Chondrocyte (in vitro differentiated cells): Measurements from ENCODE around the gene DGAT2L6. TPM values are rescaled to one million over a fixed set of nuclear protein-coding genes. Genes with fewer than 3 reads are reported as not detected.

Source experiments
- DNase-seq: peaks from one replicate; pipeline ENCODE4 v3.0.0; 2021; ENCODE audit warnings: mixed read lengths, low spot score
- H3K27ac Mint-ChIP-seq: one replicate; pipeline ENCODE4 v1.8.0; 2021; ENCODE audit warnings: mild to moderate bottlenecking, moderate library complexity, mixed read lengths; ENCODE audit not compliant: unreplicated experiment
- H3K27me3 Mint-ChIP-seq: 2 replicates; pipeline ENCODE4 v1.8.0; 2021; ENCODE audit warnings: low read depth, mixed read lengths
- H3K36me3 Mint-ChIP-seq: 2 replicates; pipeline ENCODE4 v1.8.0; 2021; ENCODE audit warnings: low read depth, mixed read lengths
- H3K4me1 Mint-ChIP-seq: 2 replicates; pipeline ENCODE4 v1.8.0; 2021; ENCODE audit warnings: low read depth, mild to moderate bottlenecking, mixed read lengths
- H3K4me3 Mint-ChIP-seq: one replicate; pipeline ENCODE4 v1.8.0; 2021; ENCODE audit warnings: mild to moderate bottlenecking, moderate library complexity, mixed read lengths; ENCODE audit not compliant: unreplicated experiment
- H3K9me3 Mint-ChIP-seq: 2 replicates; pipeline ENCODE4 v1.8.0; 2021; ENCODE audit warnings: low read depth, mixed read lengths
- total RNA-seq: library from RNA; stranded (reverse); gene quantifications from 3 replicates; pipeline ENCODE4 v1.2.1, GENCODE V29; 2021
- TF ChIP-seq, protein P1 (sequence below): fragments of 200-600 bp; sonication (generic); IDR thresholded peaks from 2 replicates; pipeline ENCODE4 v1.5.0; 2021; ENCODE audit warnings: antibody characterized with exemption, mild to moderate bottlenecking, moderate library complexity

DGAT2L6 gene
- total RNA-seq, 1 donor from 2014 or later = not detected

GRCh38 chrX:70166601-70167590 lies 10.4 kb upstream of the DGAT2L6 start:
- H3K9me3 Mint-ChIP-seq = peaks cover 4% of the 10 kb centered on the region
- H3K36me3 Mint-ChIP-seq = peaks cover 4% of the 10 kb centered on the region
- no peak overlapping the region for H3K4me3 Mint-ChIP-seq
- H3K27ac Mint-ChIP-seq = peak overlapping the region; percentile 84
- H3K27me3 Mint-ChIP-seq = no peaks in the 10 kb centered on the region
- TF ChIP-seq, protein P1, sequence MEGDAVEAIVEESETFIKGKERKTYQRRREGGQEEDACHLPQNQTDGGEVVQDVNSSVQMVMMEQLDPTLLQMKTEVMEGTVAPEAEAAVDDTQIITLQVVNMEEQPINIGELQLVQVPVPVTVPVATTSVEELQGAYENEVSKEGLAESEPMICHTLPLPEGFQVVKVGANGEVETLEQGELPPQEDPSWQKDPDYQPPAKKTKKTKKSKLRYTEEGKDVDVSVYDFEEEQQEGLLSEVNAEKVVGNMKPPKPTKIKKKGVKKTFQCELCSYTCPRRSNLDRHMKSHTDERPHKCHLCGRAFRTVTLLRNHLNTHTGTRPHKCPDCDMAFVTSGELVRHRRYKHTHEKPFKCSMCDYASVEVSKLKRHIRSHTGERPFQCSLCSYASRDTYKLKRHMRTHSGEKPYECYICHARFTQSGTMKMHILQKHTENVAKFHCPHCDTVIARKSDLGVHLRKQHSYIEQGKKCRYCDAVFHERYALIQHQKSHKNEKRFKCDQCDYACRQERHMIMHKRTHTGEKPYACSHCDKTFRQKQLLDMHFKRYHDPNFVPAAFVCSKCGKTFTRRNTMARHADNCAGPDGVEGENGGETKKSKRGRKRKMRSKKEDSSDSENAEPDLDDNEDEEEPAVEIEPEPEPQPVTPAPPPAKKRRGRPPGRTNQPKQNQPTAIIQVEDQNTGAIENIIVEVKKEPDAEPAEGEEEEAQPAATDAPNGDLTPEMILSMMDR = no peak
- DNase-seq = no peak
- peaks cover 24% of the 10 kb centered on the region for H3K4me1 Mint-ChIP-seq

DNA sequence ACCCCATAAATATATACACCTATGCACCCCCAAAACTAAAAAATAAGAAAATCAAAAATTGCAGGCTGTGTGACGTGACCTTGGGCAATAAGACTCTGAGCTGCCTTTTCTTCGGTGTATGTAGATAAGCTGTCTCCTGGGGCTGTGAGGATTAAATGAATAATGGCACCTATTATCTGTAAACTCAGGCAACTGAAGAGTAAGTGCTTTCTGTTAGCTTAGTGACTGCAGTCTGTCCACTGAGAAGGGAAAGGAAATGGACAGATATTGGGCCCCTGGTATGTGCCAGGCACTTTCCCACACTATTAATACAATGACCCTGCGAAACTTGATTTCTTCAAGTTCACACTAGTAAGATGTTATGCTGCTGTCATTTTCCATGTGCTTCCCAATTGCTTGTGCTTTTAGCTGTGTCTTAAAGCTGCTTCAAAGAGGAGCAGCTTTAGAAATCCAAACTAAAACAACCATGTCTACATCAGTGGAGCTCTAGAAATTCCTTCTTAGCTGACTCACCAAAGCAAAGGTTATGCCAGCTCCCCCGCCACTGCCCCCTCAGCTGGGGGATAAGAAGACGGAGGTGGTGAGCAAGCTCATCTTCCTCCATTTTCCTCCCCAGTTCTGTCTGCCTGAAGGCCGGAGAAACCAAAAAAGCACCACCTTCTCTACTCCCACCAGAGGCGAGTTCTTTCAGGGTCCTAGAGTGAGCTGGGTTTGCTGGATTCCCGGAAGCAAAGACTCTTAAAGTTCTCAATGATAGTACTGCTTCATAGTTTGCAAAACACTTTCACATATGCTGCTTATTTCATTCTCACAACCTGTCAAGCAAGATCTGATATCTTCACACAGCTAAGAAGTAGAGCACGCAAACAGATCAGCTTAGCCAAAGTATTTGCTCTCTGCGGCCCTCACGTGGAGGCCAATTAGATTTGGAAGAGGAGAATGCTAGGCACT lies 8.8 kb upstream of the DGAT2L6 start:
- peaks cover 24% of the 10 kb centered on the region for H3K4me1 Mint-ChIP-seq
- no peak for DNase-seq
- peaks cover 7% of the 10 kb centered on the region for H3K9me3 Mint-ChIP-seq
- no peaks in the 10 kb centered on the region for H3K27me3 Mint-ChIP-seq
- peak overlapping the region; percentile 90 for H3K27ac Mint-ChIP-seq
- TF ChIP-seq, protein P1 = no peak
- peaks cover 4% of the 10 kb centered on the region for H3K36me3 Mint-ChIP-seq
- peak overlapping the region; percentile 63 for H3K4me3 Mint-ChIP-seq

GRCh38 chrX:70169281-70169680 lies 8.0 kb upstream of the DGAT2L6 start:
- DNase-seq = no peak

GRCh38 chrX:70171624-70172023 lies 5.7 kb upstream of the DGAT2L6 start:
- H3K4me1 Mint-ChIP-seq = peaks cover 22% of the 10 kb centered on the region
- no peak overlapping the region for H3K4me3 Mint-ChIP-seq
- TF ChIP-seq, protein P1 = no peak
- no peaks in the 10 kb centered on the region for H3K27me3 Mint-ChIP-seq
- H3K27ac Mint-ChIP-seq = no peak overlapping the region
- no peak for DNase-seq
- no peaks in the 10 kb centered on the region for H3K36me3 Mint-ChIP-seq
- peaks cover 14% of the 10 kb centered on the region for H3K9me3 Mint-ChIP-seq

More at GRCh38 chrX:70169281-70169680, 8.0 kb upstream of the DGAT2L6 start:
- Mint-ChIP-seq H3K4me1 (peaks cover 24% of the 10 kb centered on the region), H3K27me3 (no peaks in the 10 kb centered on the region), H3K9me3 (peaks cover 14% of the 10 kb centered on the region), H3K27ac (no peak overlapping the region), H3K36me3 (peaks cover 4% of the 10 kb centered on the region), H3K4me3 (no peak overlapping the region)
- TF ChIP-seq, protein P1 = no peak

DNA sequence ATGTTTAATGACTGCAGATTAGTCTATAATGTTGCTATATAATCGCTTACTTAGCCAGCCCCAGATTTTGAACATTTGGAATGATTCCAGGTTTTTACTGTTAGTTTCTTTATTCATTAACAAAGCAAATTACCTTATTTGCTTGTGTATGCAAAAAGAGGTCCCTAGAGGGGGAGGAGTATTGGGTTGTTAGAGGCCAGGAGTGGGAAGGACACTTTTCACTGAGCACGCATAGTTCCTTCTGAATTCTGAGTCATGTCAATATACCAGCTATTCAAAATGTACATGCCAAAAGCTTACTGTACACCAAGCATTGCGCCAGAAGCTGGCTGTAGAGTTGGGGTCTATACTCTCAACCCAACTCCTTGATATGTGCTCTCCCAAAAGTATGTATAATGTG lies 5.1 kb upstream of the DGAT2L6 start:
- H3K9me3 Mint-ChIP-seq = peaks cover 14% of the 10 kb centered on the region
- H3K27ac Mint-ChIP-seq = no peak overlapping the region
- no peak for DNase-seq
- H3K36me3 Mint-ChIP-seq = no peaks in the 10 kb centered on the region
- TF ChIP-seq, protein P1 = no peak
- H3K4me1 Mint-ChIP-seq = peaks cover 18% of the 10 kb centered on the region
- H3K27me3 Mint-ChIP-seq = no peaks in the 10 kb centered on the region
- no peak overlapping the region for H3K4me3 Mint-ChIP-seq
